KOPT-K1 (cell line): Measurements from ENCODE around the gene ULK3.

Experiments used
- H3K27ac ChIP-seq: fragments of 200-600 bp; sonication (generic); 2 replicates; pipeline ENCODE4 v1.5.1; 2016; ENCODE audit warnings: antibody characterized with exemption, mild to moderate bottlenecking, low read depth, low read length; ENCODE audit not compliant: poor library complexity, severe bottlenecking
- H3K36me3 ChIP-seq: fragments of 200-600 bp; sonication (generic); 2 replicates; pipeline ENCODE4 v1.5.1; 2017; ENCODE audit warnings: antibody characterized with exemption, mild to moderate bottlenecking, low read length, moderate library complexity; ENCODE audit not compliant: insufficient read depth
- H3K9me3 ChIP-seq: fragments of 200-600 bp; sonication (generic); 2 replicates; pipeline ENCODE4 v1.5.1; 2017; ENCODE audit warnings: antibody characterized with exemption, low read length, mild to moderate bottlenecking; ENCODE audit not compliant: insufficient read depth, poor library complexity, severe bottlenecking

ULK3 gene

DNA sequence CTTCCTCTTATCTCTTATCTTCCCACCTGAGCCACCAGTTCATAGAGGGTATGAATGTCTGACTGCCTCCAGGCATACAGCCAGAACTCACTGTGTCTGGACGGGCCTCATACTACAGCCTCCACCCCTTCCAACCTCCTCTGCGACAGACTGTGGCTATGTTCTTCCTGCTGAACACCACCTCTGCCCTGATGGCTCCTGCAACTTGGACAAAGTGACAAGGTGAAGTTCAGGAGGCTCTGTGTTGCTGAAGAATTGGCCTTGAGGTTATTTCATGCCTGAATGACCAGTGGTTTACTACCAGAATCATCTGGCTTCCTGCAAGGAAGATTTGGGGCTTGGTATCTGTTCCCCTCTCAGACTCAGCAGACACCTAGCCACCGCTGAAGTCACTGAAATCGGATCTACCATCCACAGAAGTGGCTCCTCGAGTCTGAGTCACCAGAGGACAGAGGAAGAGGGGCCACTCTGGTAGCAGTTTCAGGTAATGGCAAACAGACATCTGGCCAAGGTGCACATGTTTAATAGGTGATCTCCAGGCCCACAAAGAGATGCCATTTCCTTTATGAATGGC lies 14.2 kb upstream of the ULK3 start:
- H3K9me3 ChIP-seq = no peaks in the 10 kb centered on the region
- peaks cover 36% of the 10 kb centered on the region for H3K36me3 ChIP-seq
- H3K27ac ChIP-seq = no peak overlapping the region

DNA sequence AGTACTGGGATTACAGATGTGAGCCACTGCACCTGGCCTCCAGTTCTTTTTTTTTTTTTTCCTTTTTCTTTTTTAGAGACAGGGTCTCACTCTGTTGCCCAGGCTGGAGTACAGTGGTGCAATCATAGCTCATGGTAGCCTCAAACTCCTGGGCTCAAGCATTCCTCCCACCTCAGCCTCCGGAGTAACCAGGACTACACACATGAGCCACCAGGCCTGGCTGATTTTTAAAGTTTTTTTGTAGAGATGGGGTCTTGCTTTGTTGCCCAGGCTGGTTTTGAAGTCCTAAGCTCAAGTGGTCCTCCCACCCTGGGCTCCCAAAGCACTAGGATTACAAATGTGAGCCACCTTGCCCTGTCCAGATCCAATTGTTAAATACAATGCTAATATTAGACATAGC lies 13.6 kb upstream of the ULK3 start:
- H3K27ac ChIP-seq = no peak overlapping the region

DNA sequence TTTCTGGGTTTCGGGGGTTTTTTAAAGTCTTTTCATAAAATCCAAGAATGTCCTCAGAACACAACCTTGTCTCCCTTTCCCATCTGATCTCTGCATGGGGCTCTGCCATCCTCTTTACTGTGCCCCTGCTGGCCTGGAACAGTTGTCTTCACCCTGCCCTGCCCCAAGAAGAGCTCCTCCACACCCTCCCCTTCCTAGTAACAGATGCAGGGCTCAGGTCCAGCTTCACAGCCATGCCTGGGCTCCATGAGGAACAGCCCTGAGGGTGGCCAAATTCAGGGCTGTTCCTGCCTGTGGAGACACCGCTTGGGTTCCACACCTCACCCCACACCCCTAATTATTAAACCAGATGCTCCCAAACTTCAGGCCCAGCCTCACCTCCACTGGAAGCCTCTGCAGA lies 12.9 kb upstream of the ULK3 start:
- no peaks in the 10 kb centered on the region for H3K9me3 ChIP-seq
- no peak overlapping the region for H3K27ac ChIP-seq
- H3K36me3 ChIP-seq = peaks cover 49% of the 10 kb centered on the region

More for the DNA sequence above, 13.6 kb upstream of the ULK3 start:
- peaks cover 42% of the 10 kb centered on the region for H3K36me3 ChIP-seq
- H3K9me3 ChIP-seq = no peaks in the 10 kb centered on the region

DNA sequence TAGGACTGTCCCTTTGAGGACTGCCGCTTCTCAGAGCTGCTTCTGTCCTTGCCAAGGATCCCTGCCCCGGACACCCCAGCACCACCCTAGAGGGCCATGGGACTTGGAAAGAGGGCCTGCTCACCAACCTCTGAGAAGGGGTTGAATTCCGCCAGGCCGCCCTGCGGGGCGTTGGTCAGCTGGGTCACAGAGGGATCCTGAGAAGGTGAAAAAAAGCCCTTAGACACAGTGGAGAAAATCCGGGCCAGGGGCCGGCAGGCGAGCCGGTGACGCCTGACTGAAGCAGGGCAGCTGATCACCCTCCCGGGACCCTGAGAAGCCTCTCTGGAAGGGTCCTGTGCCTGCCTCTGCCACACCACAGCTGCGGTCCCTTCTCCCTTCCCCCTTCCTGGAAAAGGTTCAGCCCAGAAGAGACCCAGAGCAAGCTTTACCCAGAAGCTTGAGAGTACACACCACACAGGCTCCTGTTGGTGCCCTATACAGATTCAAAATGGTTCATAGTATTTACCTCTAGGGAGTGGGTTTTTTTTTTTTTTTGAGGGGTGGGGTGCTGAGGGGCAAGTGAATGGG lies 11.6 kb upstream of the ULK3 start:
- Histone ChIP-seq H3K27ac (no peak overlapping the region), H3K9me3 (no peaks in the 10 kb centered on the region), H3K36me3 (peaks cover 62% of the 10 kb centered on the region)

DNA sequence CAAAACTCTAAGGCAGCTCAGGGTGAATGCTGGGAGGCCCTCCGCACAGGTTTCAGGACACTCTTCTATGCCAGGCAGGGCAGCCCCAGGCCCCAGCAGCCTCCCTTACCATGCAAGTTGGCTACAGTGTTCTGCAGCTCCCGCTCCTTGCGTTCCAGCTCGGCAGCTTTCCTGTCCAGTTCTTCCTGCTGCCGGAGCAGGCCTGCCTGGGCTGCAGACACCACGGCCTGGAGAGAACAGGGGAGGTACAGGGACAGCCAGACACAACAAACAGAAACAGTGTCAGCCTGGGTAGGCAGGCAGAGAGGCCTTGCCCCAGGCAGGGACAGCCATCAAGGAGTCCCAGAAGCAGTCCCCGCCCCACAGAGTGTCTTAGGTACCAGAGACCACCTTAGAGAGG lies 9.0 kb upstream of the ULK3 start:
- Histone ChIP-seq H3K36me3 (peaks cover 74% of the 10 kb centered on the region), H3K27ac (no peak overlapping the region)

DNA sequence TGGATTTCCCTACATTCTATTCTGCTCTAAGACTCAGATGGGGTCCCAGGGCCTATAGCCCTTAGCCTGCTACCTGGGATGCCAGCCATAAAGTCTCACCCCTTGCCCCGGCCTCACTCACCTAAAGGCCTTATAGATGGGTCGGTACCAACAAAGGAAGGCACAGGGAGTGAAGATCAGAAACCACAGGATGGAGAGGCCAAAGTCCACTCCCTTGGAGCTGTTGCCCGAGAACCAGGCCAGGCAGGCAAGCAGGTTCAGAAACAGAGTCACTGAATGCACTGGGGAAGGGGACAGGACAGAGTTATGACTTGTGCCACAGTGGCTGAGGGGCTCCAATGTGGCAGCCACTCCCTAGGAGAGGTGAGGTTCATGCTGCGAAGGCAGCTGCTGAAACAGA lies 7.4 kb upstream of the ULK3 start:
- H3K27ac ChIP-seq = no peak overlapping the region
- no peaks in the 10 kb centered on the region for H3K9me3 ChIP-seq
- peaks cover 80% of the 10 kb centered on the region for H3K36me3 ChIP-seq

More for the DNA sequence above, 9.0 kb upstream of the ULK3 start:
- H3K9me3 ChIP-seq = no peaks in the 10 kb centered on the region

DNA sequence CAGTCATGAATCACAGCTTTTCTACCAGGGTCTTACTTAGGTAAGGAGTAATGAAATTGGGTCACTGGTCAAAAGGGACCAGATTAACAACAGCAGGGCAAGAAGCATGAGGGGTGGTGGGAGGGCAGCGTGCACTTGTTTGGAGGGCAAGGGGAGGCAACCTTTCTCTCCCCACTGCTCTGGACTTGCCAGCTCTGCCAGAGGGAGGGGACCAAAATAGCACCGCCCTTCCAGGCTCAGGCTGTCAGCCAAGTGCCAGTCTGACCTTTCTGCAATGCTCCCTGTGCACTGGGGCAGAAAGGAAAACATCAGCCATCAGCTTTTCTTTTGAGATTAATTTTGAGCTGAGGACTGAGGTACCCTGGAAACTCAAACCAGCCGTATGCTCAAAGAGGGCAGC lies 4.5 kb upstream of the ULK3 start:
- Histone ChIP-seq H3K27ac (no peak overlapping the region), H3K36me3 (peaks cover 64% of the 10 kb centered on the region), H3K9me3 (no peaks in the 10 kb centered on the region)

DNA sequence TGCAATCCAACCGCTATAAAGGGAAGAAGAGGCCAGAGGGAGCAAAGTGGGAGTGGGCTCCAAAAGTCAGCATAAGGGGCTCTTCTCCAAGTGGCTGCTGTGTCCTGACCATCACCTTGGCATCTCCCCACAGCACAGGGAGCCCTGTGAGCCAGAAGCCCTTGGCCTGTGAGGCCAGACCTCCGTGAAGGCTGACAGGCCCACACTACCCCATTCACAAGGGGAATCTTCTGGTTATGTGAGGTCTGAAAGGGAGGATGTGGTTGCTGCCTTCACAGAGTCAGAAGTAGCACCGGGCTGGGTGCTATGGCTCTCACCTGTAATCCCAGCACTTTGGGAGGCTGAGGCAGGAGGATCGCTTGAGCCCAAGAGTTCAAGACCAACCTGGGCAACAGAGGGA lies 2.6 kb upstream of the ULK3 start:
- Histone ChIP-seq H3K27ac (peak overlapping the region; percentile 65), H3K36me3 (peaks cover 46% of the 10 kb centered on the region), H3K9me3 (no peaks in the 10 kb centered on the region)

DNA sequence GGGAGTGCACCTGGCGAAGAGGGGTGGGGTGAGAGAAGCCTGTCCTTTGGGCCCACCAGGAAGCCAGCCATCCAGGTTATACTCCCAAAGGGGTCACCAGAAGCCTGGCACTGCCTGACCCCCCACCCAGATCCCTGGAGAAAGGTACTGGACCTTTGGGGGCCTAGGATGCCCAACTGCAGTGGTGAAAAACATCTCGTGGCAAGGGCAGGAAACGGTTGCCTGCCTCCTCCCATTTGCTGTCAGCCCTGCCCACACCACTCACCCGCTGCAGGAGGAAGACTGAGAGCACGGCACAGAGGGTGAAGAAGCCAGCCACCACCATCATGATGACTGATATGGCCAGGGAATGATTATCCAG lies 2.2 kb upstream of the ULK3 start:
- Histone ChIP-seq H3K27ac (peak overlapping the region; percentile 65), H3K36me3 (peaks cover 43% of the 10 kb centered on the region), H3K9me3 (no peaks in the 10 kb centered on the region)

DNA sequence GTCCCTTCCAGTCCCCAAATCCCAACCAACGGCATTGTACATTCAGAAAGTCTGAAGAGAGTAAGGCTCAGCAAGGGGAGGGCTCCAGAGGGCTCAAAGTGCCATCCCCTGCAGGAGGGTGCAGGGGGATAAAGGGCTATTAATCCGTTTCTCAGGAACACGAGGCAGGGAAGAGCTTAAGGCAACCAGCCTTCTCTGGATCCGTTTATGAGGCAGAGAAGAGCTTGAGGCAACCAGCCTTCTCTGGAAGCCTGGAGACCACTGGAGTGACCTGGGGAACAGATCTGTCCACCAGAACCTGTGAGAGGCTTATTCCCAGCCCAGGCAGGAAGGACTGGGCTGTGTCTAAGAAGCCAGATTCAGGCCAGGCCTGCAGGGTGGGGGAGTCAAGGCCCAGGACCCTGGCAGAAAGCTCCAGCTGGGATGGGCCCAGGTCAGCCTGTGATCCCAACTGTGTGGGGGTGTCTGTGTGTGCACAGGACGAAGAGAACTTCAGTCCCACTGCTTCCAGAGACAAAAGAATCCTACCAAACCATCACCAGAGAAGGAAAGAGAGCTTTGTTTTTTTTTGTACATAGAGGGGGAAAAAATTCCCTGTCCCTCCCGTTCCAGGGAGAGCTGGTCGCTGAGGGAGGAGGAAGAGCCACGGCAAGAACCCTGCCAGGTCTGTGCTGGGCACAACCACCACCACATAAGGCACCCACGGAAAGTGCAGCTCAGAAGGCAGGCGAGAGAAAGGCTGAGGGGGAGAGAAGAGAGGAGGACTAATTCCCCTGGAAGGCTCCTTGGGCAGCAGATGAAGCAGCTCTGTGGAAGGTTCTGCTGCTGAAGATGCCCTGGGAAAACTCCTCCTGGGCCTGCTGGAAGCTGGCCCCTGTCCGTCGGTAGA lies 1.6 kb upstream of the ULK3 start:
- Histone ChIP-seq H3K9me3 (no peaks in the 10 kb centered on the region), H3K36me3 (peaks cover 43% of the 10 kb centered on the region), H3K27ac (peak overlapping the region; percentile 65)

DNA sequence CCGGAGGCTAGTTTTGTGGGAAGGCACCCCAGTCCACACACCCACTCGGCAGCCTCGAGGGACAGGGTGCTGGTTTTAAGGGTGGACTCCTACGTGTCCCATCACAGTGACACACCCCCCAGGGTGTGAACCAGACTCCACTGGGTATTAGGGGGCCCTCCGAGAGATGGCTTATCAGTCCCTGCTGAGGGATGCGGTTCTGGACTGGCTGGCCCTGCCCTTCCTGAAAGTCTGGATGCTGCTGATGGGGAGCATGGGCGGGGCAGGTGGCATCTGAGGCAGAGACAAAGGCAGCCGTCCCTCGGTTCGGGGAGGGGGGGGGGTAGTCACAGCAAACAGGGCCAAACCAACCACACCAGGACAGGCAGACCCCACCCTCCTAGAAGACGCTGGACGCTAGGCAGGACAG lies 939 bp upstream of the ULK3 start:
- H3K27ac ChIP-seq = peak overlapping the region; percentile 76
- H3K36me3 ChIP-seq = peaks cover 41% of the 10 kb centered on the region
- H3K9me3 ChIP-seq = no peaks in the 10 kb centered on the region

DNA sequence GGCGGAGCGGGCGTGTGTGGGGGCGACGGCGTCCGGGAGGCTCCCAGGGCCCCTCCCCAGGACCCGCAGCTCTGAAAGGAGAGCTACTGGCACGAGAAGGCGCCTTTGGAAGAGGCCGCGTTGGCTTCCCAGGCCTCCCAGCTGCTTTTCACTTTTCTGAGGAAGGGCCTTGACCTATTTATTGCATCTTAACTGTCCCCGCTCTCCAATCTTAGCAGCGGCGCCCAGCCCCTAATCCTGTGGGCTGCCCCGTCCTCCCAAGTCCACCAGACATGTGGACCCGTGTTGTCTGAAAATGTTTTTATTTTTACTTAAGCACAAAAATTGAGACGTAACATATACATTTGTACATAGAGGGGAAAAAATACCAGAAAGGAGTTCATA lies 481 bp upstream of the ULK3 start:
- Histone ChIP-seq H3K36me3 (peaks cover 37% of the 10 kb centered on the region), H3K9me3 (no peaks in the 10 kb centered on the region), H3K27ac (peak overlapping the region; percentile 76)

DNA sequence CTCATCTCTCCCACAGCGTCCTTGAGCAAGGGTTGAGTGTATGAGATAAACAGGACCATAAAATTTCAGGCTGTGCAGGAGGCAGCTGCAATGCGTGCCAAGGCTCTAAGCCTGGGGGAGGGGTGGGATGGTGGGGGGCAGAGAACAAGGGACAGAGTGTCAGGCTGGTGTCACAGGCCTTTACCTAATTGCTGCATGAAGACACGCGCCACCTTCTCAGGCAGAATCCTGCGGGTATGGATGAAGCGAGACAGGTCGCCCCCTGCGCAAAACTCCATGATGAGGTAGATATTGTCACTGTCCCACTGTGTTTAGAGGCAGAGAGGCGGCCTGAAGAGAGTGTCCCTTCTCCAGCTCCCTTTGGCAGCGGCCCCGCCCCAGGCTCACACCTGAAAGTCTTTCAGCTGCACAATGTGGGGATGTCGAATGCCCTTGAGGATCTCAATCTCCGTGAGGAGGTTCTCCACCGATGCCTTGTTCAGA lies 1.0 kb downstream of the ULK3 start:
- peaks cover 27% of the 10 kb centered on the region for H3K36me3 ChIP-seq
- H3K27ac ChIP-seq = peak overlapping the region; percentile 76
- no peaks in the 10 kb centered on the region for H3K9me3 ChIP-seq

DNA sequence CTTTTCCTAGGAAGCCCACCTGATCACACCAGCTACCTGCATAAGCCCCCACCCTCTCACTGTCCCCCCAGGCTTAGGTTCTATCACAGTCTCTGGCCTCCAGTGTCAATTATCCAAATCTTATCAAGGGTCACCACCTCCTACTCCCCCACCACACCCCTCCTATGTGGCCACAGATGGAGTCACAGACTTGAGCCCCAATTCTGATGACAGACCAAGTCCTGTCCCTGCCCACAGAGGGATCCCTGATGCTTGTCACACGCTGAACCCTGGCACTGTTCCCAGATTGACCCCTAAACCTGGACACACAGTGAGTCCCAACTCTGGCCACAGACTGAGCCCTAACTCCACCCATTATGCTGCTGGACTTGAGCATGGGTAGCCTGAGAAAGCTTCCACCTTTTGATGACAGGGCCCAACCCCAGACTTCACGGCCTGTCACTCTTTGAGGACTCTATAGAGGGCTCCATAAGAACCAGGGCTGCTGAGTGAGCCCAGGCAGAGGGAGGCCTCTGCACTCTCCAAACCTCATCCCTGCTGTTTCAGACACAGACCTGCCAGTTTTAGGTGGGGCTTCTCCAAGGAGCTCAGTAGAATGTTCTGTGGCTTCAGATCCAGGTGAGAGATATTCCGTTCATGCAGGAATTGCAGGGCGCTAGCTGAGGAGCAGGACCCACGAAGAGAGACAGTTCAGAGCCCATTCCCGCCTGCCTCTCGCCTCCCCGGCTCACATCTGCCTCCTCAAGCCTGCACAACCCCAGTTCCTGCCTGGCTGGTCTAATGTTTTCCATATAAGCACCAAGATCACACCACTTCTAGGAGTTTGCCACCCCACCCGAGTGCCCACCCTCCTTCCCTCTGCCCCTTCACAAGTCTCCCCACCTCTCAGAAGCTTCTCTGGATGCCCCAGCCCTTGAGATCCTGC lies 1.8 kb downstream of the ULK3 start:
- Histone ChIP-seq H3K27ac (no peak overlapping the region), H3K9me3 (no peaks in the 10 kb centered on the region), H3K36me3 (peaks cover 22% of the 10 kb centered on the region)
